K562 (cell line): ENCODE results near the gene IL1RL1. TPM values are rescaled to one million over a fixed set of nuclear protein-coding genes. Genes with fewer than 3 reads are reported as not detected.

Experiments used
- ARNT ChIP-seq, 2 experiments: fragments of 450-650 bp; IDR thresholded peaks; 2 replicates each; pipeline ENCODE4 v1.6.1; 2016; ENCODE audit warnings: mild to moderate bottlenecking in 1 of 2
- DIDO1 ChIP-seq: fragments of 450-650 bp; IDR thresholded peaks from 2 replicates; pipeline ENCODE4 v1.6.1; 2016; ENCODE audit warnings: low read depth, missing biosample characterization, missing genetic modification characterization
- DNMT1 ChIP-seq: fragments of 450-650 bp; IDR thresholded peaks from 2 replicates; pipeline ENCODE4 v1.6.1; 2016; ENCODE audit warnings: antibody characterized with exemption, mild to moderate bottlenecking
- HDGF ChIP-seq: fragments of 450-650 bp; IDR thresholded peaks from 2 replicates; pipeline ENCODE4 v1.6.1; 2016
- NFE2 ChIP-seq: IDR thresholded peaks from 2 replicates; pipeline ENCODE4 v1.6.1; 2014; ENCODE audit warnings: antibody characterized with exemption, low read depth
- POLR2AphosphoS5 ChIP-seq: IDR thresholded peaks from 2 replicates; pipeline ENCODE4 v1.6.1; 2011; ENCODE audit warnings: mild to moderate bottlenecking, low read depth, low read length, moderate library complexity; ENCODE audit not compliant: control insufficient read depth, insufficient read depth
- RBM14 ChIP-seq: fragments of 200-400 bp; formaldehyde crosslinking; IDR thresholded peaks from 2 replicates; pipeline ENCODE4 v1.6.1; 2018; ENCODE audit warnings: low read depth, mild to moderate bottlenecking, low read length, moderate library complexity, borderline replicate concordance; ENCODE audit not compliant: insufficient read depth
- SIRT6 ChIP-seq: IDR thresholded peaks from one replicate; pipeline ENCODE4 v1.6.1; 2012; ENCODE audit warnings: low read depth, mild to moderate bottlenecking, control low read depth, inconsistent platforms, low read length, moderate library complexity
- SRSF9 ChIP-seq: fragments of 200-400 bp; formaldehyde crosslinking; IDR thresholded peaks from 2 replicates; pipeline ENCODE4 v1.6.1; 2017; ENCODE audit warnings: low read depth, low read length, borderline replicate concordance
- TAF15 ChIP-seq: fragments of 200-400 bp; formaldehyde crosslinking; IDR thresholded peaks from 2 replicates; pipeline ENCODE4 v1.6.1; 2017; ENCODE audit warnings: mild to moderate bottlenecking, low read depth, low read length, moderate library complexity
- TSC22D4 ChIP-seq: fragments of 450-650 bp; IDR thresholded peaks from 2 replicates; pipeline ENCODE4 v1.6.1; 2016; ENCODE audit warnings: missing genetic modification characterization, missing biosample characterization, control low read depth
- ZNF165 ChIP-seq: fragments of 250-450 bp; sonication (Bioruptor Pico); IDR thresholded peaks from 2 replicates; pipeline ENCODE4 v1.4.0; 2020; ENCODE audit warnings: borderline replicate concordance
- ZNF224 ChIP-seq: sonication (generic); formaldehyde crosslinking; IDR thresholded peaks from 2 replicates; pipeline ENCODE4 v1.8.0; 2022; ENCODE audit warnings: mild to moderate bottlenecking, missing genetic modification reagents
- ZNF444 ChIP-seq: fragments of 250-450 bp; sonication (Bioruptor Pico); IDR thresholded peaks from 2 replicates; pipeline ENCODE4 v1.4.0; 2020; ENCODE audit warnings: mild to moderate bottlenecking, moderate library complexity
- ZNF57 ChIP-seq: fragments of 450-650 bp; formaldehyde crosslinking; IDR thresholded peaks from 2 replicates; pipeline ENCODE4 v1.4.0; 2020; ENCODE audit warnings: mild to moderate bottlenecking, moderate library complexity
- polyA plus RNA-seq, 8 experiments: library from polyadenylated mRNA; depleted of rRNA in 4 of 8; stranded (reverse) in 5 of 8; unstranded in 3 of 8; fragments of >200 nt; fragmentation: Nextera tagmentation in 2 of 8; fragmentation: Illumina TruSeq in 1 of 8; extraction: Ambion mirVana in 2 of 8; extraction: Trizol in 1 of 8; gene quantifications; 2 replicates each; pipeline versions ENCODE4 v1.2.1 to v1.2.3, GENCODE V29; 2011 to 2014; ENCODE audit warnings: inconsistent platforms in 1 of 8, missing spikeins in 1 of 8
- total RNA-seq, 7 experiments: library from RNA; depleted of rRNA in 6 of 7; stranded (reverse); fragments of >200 nt in 6 of 7; fragmentation: Illumina TruSeq in 2 of 7; extraction: Trizol in 2 of 7; gene quantifications; 2 replicates each; pipeline versions ENCODE4 v1.2.1 to v1.2.3, GENCODE V29; 2011 to 2021; ENCODE audit warnings: low replicate concordance in 1 of 7
- TF ChIP-seq, protein P1 (sequence below): sonication (generic); formaldehyde crosslinking; IDR thresholded peaks from 2 replicates; pipeline ENCODE4 v1.8.0; 2022; ENCODE audit warnings: missing genetic modification reagents, mild to moderate bottlenecking, borderline replicate concordance
- TF ChIP-seq, protein P2 (sequence below): fragments of 200-800 bp; sonication (Bioruptor generic); IDR thresholded peaks from 2 replicates; pipeline ENCODE4 v1.6.1; 2017; ENCODE audit warnings: missing genetic modification characterization, missing compliant biosample characterization
- TF ChIP-seq, protein P3 (sequence below): sonication (generic); formaldehyde crosslinking; IDR thresholded peaks from 2 replicates; pipeline ENCODE4 v1.8.0; 2022; ENCODE audit warnings: mild to moderate bottlenecking, missing genetic modification reagents

Gene IL1RL1
- total and polyA plus RNA-seq, 9 of the 15 experiments (the other 6 are each of a cell fraction or from before 2014, with no cell fraction given) = 0.06 to 3.3 (median 0.59) TPM

DNA sequence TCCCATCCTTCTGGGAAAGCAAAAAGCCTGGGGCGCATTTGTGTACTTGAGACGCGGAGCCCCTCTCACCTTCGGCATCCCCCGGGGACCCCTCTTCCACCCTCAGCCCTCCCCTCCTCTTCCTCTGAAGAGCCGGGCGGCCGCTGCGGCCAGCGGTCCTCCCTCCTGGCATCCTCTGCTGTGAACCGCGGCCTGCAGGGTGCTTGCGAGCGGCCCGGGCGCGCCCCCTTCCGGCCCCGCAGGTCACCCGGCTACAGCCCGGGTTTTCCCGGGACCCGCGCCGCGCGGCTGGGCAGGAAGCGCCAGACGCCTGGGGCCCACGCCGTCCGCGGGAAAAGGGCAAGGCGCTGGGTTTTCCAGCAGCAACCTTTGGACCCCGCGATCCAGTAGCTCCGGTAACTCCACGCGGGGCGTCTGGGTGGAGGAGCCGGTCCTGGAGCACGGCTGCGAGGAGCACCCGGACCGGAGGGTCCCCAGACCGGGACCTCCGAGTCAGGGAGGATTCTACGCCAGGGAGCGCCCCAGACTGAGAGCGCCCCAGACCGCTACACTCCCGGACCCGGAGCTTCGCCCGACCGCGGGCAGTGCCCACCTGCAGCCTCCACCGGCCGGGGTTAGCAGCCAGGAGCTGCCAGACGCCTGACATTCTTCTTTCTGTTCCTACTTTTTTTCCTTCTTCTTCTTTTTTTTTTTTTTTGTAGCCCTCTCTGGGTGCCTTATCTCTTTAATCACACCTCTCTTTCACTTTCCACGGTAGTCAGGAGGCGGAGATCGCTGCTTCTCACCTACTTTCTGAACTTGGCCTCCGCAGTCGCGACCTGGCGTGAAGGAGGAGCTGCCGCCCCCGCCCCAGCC, 44.4 kb downstream of the IL1RL1 start, which contains the start of gene IL18R1 (continued):
- TF ChIP-seq POLR2AphosphoS5 = no peak
- no peak for TF ChIP-seq ARNT (IDR thresholded peaks at IDR 0.05)
- no peak for TF ChIP-seq ZNF165
- no peak for TF ChIP-seq SIRT6
- TF ChIP-seq, protein P1, sequence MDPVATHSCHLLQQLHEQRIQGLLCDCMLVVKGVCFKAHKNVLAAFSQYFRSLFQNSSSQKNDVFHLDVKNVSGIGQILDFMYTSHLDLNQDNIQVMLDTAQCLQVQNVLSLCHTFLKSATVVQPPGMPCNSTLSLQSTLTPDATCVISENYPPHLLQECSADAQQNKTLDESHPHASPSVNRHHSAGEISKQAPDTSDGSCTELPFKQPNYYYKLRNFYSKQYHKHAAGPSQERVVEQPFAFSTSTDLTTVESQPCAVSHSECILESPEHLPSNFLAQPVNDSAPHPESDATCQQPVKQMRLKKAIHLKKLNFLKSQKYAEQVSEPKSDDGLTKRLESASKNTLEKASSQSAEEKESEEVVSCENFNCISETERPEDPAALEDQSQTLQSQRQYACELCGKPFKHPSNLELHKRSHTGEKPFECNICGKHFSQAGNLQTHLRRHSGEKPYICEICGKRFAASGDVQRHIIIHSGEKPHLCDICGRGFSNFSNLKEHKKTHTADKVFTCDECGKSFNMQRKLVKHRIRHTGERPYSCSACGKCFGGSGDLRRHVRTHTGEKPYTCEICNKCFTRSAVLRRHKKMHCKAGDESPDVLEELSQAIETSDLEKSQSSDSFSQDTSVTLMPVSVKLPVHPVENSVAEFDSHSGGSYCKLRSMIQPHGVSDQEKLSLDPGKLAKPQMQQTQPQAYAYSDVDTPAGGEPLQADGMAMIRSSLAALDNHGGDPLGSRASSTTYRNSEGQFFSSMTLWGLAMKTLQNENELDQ = no peak
- no peak for TF ChIP-seq TSC22D4
- TF ChIP-seq HDGF = no peak
- no peak for TF ChIP-seq DNMT1
- no peak for TF ChIP-seq SRSF9
- TF ChIP-seq ZNF57 (CRISPR knock-in tag) = no peak
- no peak for TF ChIP-seq ZNF224 (CRISPR knock-in tag)
- TF ChIP-seq DIDO1 (tag) = no peak
- no peak for TF ChIP-seq ZNF444 (CRISPR knock-in tag)
- TF ChIP-seq, protein P2, sequence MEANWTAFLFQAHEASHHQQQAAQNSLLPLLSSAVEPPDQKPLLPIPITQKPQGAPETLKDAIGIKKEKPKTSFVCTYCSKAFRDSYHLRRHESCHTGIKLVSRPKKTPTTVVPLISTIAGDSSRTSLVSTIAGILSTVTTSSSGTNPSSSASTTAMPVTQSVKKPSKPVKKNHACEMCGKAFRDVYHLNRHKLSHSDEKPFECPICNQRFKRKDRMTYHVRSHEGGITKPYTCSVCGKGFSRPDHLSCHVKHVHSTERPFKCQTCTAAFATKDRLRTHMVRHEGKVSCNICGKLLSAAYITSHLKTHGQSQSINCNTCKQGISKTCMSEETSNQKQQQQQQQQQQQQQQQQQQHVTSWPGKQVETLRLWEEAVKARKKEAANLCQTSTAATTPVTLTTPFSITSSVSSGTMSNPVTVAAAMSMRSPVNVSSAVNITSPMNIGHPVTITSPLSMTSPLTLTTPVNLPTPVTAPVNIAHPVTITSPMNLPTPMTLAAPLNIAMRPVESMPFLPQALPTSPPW (CRISPR knock-in tag) = peak; percentile 63
- TF ChIP-seq, protein P3, sequence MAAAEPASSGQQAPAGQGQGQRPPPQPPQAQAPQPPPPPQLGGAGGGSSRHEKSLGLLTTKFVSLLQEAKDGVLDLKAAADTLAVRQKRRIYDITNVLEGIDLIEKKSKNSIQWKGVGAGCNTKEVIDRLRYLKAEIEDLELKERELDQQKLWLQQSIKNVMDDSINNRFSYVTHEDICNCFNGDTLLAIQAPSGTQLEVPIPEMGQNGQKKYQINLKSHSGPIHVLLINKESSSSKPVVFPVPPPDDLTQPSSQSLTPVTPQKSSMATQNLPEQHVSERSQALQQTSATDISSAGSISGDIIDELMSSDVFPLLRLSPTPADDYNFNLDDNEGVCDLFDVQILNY (CRISPR knock-in tag) = no peak
- no peak for TF ChIP-seq TAF15
- no peak for TF ChIP-seq NFE2
- 0 out of 2 replicates have a peak, but pooled peaks have one; percentile 60 for TF ChIP-seq RBM14
- TF ChIP-seq, all 486 proteins: peak for 67
